Measurements from ENCODE around the gene CCDC200.

DNA sequence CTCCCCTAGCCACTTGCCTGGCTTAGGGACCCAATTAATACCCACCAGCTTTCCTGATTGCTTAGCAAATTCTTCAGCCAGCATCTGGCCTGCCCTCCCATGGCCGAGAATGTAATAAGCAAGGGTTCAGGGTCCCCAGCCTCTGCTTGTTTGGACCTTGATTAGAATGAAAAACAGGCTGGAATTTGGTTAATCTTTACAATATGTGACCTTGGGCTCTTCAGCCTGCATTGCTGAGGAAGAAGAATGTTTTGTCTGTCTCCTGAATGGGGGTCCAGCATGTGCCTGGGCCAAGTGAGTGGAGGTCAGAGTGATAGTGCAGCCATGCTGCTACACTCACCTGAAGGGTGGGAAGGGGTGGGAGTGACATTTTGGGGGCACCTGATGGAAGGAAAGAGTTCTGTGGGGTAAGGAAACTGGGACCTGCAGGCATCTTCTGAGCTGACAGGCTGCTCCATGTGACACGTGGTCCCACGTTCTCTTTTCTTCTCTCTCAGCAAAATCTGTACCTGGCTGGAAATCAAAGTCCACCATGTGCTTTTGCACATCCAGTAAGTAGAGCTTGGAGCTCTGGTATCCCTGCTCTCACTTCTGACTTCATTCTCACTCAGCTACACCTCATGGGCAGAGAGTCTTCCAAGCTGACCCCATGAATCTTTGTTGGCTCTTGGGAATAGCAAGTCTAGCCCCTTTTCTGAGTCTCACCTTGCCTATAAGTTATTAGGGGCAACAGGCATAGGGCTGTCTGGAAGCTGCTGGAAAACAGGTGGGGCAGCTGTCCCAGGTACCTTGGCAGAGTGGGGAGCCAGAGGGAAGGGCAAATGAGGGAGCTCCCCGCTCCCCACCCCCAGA is 11.4 kb downstream of the CCDC200 start:
- TF ChIP-seq EZH2 (IDR thresholded peaks at IDR 0.05; ENCODE audit: insufficient read depth, poor library complexity, severe bottlenecking): no peak
- TF ChIP-seq EZH2phosphoT487 (IDR thresholded peaks at IDR 0.05; ENCODE audit: insufficient read depth, low read depth): no peak

Data from GM23248 (cell line).